Activated naive CD8-positive, alpha-beta T cell treated with anti-CD3 and anti-CD28 coated beads for 36 hours (primary cell): ENCODE results near the gene FKBP1A. TPM values are rescaled to one million over a fixed set of nuclear protein-coding genes. Genes with fewer than 3 reads are reported as not detected.
"Not testable (repeated sequence)": the region's sequence is repeated elsewhere in the genome, so short reads cannot be mapped to it uniquely, and the experiment has no call there.

Experiments
- DNase-seq: peaks from one replicate; pipeline ENCODE4 v3.0.0; 2021
- H3K27ac Mint-ChIP-seq: one replicate; pipeline ENCODE4 v1.8.0; 2022; ENCODE audit warnings: mild to moderate bottlenecking, moderate library complexity, mixed read lengths
- H3K27me3 Mint-ChIP-seq: one replicate; pipeline ENCODE4 v1.8.0; 2022; ENCODE audit warnings: mild to moderate bottlenecking, mixed read lengths
- H3K36me3 Mint-ChIP-seq: one replicate; pipeline ENCODE4 v1.8.0; 2021; ENCODE audit warnings: mild to moderate bottlenecking, mixed read lengths
- H3K4me1 Mint-ChIP-seq: one replicate; pipeline ENCODE4 v1.8.0; 2021; ENCODE audit warnings: mixed read lengths
- H3K4me3 Mint-ChIP-seq: one replicate; pipeline ENCODE4 v1.8.0; 2022; ENCODE audit warnings: mild to moderate bottlenecking, moderate library complexity, mixed read lengths
- H3K9me3 Mint-ChIP-seq: one replicate; pipeline ENCODE4 v1.8.0; 2022; ENCODE audit warnings: mixed read lengths
- total RNA-seq, 2 experiments: library from RNA; stranded (reverse); gene quantifications; one replicate each; pipeline ENCODE4 v1.2.3, GENCODE V29; 2021

FKBP1A gene
- total RNA-seq, 2 experiments from 2014 or later = 315 to 324 TPM

GRCh38 chr20:1424336-1424735, 31.5 kb upstream of the FKBP1A start:
- Mint-ChIP-seq H3K27ac (no peak overlapping the region), H3K9me3 (peaks cover 8% of the 10 kb centered on the region)

GRCh38 chr20:1423625-1424106, 30.8 kb upstream of the FKBP1A start:
- Mint-ChIP-seq H3K4me1 (peaks cover 10% of the 10 kb centered on the region), H3K4me3 (no peak overlapping the region), H3K36me3 (peaks cover 8% of the 10 kb centered on the region), H3K27ac (no peak overlapping the region), H3K9me3 (peaks cover 12% of the 10 kb centered on the region), H3K27me3 (no peaks in the 10 kb centered on the region)
- DNase-seq = no peak

More at GRCh38 chr20:1424336-1424735, 31.5 kb upstream of the FKBP1A start:
- H3K4me3 Mint-ChIP-seq = no peak overlapping the region
- H3K36me3 Mint-ChIP-seq = peaks cover 4% of the 10 kb centered on the region
- no peaks in the 10 kb centered on the region for H3K27me3 Mint-ChIP-seq
- no peak for DNase-seq
- peaks cover 10% of the 10 kb centered on the region for H3K4me1 Mint-ChIP-seq

- Mint-ChIP-seq H3K27ac (no peak overlapping the region), H3K36me3 (peaks cover 8% of the 10 kb centered on the region), H3K4me3 (no peak overlapping the region), H3K27me3 (no peaks in the 10 kb centered on the region), H3K4me1 (peaks cover 10% of the 10 kb centered on the region), H3K9me3 (peaks cover 12% of the 10 kb centered on the region)
- no peak for DNase-seq
Measured at GRCh38 chr20:1423206-1423605, 30.4 kb upstream of the FKBP1A start.

GRCh38 chr20:1422753-1423152, 29.9 kb upstream of the FKBP1A start:
- no peak overlapping the region for H3K4me3 Mint-ChIP-seq
- H3K4me1 Mint-ChIP-seq = peaks cover 10% of the 10 kb centered on the region
- no peak for DNase-seq
- no peak overlapping the region for H3K27ac Mint-ChIP-seq
- peaks cover 8% of the 10 kb centered on the region for H3K36me3 Mint-ChIP-seq
- H3K9me3 Mint-ChIP-seq = peaks cover 12% of the 10 kb centered on the region
- H3K27me3 Mint-ChIP-seq = no peaks in the 10 kb centered on the region

GRCh38 chr20:1420066-1420465, 27.2 kb upstream of the FKBP1A start:
- Mint-ChIP-seq H3K27me3 (no peaks in the 10 kb centered on the region), H3K4me1 (peaks cover 9% of the 10 kb centered on the region), H3K4me3 (no peak overlapping the region), H3K27ac (no peak overlapping the region), H3K9me3 (peaks cover 12% of the 10 kb centered on the region), H3K36me3 (peaks cover 8% of the 10 kb centered on the region)
- no peak for DNase-seq

- Mint-ChIP-seq H3K4me3 (no peak overlapping the region), H3K27ac (no peak overlapping the region), H3K9me3 (peaks cover 12% of the 10 kb centered on the region), H3K4me1 (peaks cover 9% of the 10 kb centered on the region), H3K36me3 (peaks cover 8% of the 10 kb centered on the region), H3K27me3 (no peaks in the 10 kb centered on the region)
- no peak for DNase-seq
Measured at GRCh38 chr20:1418350-1418749, 25.5 kb upstream of the FKBP1A start.

GRCh38 chr20:1417790-1418189, 24.9 kb upstream of the FKBP1A start:
- Mint-ChIP-seq H3K9me3 (peaks cover 12% of the 10 kb centered on the region), H3K4me3 (no peak overlapping the region), H3K27me3 (no peaks in the 10 kb centered on the region), H3K27ac (no peak overlapping the region), H3K4me1 (peaks cover 9% of the 10 kb centered on the region), H3K36me3 (peaks cover 8% of the 10 kb centered on the region)
- no peak for DNase-seq

- Mint-ChIP-seq H3K36me3 (peaks cover 8% of the 10 kb centered on the region), H3K27me3 (no peaks in the 10 kb centered on the region), H3K27ac (no peak overlapping the region), H3K4me1 (peaks cover 9% of the 10 kb centered on the region), H3K4me3 (no peak overlapping the region), H3K9me3 (peaks cover 12% of the 10 kb centered on the region)
- no peak for DNase-seq
Measured at GRCh38 chr20:1417273-1417672, 24.4 kb upstream of the FKBP1A start.

- peak; percentile 6 for DNase-seq
- Mint-ChIP-seq H3K27ac (no peak overlapping the region), H3K4me3 (no peak overlapping the region)
Measured at GRCh38 chr20:1415667-1416468, 23.0 kb upstream of the FKBP1A start.

GRCh38 chr20:1414982-1415381, 22.1 kb upstream of the FKBP1A start:
- Mint-ChIP-seq H3K27me3 (no peaks in the 10 kb centered on the region), H3K4me1 (peaks cover 9% of the 10 kb centered on the region), H3K27ac (no peak overlapping the region), H3K9me3 (peaks cover 4% of the 10 kb centered on the region), H3K36me3 (peaks cover 6% of the 10 kb centered on the region), H3K4me3 (no peak overlapping the region)
- DNase-seq = no peak

More at GRCh38 chr20:1415667-1416468, 23.0 kb upstream of the FKBP1A start:
- peaks cover 10% of the 10 kb centered on the region for H3K36me3 Mint-ChIP-seq
- no peaks in the 10 kb centered on the region for H3K27me3 Mint-ChIP-seq
- peaks cover 9% of the 10 kb centered on the region for H3K4me1 Mint-ChIP-seq
- H3K9me3 Mint-ChIP-seq = peaks cover 10% of the 10 kb centered on the region

GRCh38 chr20:1405801-1406200, 12.9 kb upstream of the FKBP1A start:
- Mint-ChIP-seq H3K27me3 (no peaks in the 10 kb centered on the region), H3K4me1 (peaks cover 6% of the 10 kb centered on the region), H3K36me3 (no peaks in the 10 kb centered on the region), H3K9me3 (peaks cover 4% of the 10 kb centered on the region), H3K4me3 (no peak overlapping the region), H3K27ac (no peak overlapping the region)
- no peak for DNase-seq

- H3K9me3 Mint-ChIP-seq = peaks cover 4% of the 10 kb centered on the region
- no peaks in the 10 kb centered on the region for H3K27me3 Mint-ChIP-seq
- no peaks in the 10 kb centered on the region for H3K36me3 Mint-ChIP-seq
- no peak overlapping the region for H3K4me3 Mint-ChIP-seq
- H3K27ac Mint-ChIP-seq = no peak overlapping the region
- no peak for DNase-seq
- peaks cover 6% of the 10 kb centered on the region for H3K4me1 Mint-ChIP-seq
Measured at GRCh38 chr20:1403624-1404023, 10.8 kb upstream of the FKBP1A start.

- no peak for DNase-seq
- Mint-ChIP-seq H3K9me3 (peaks cover 4% of the 10 kb centered on the region), H3K36me3 (no peaks in the 10 kb centered on the region), H3K4me3 (no peak overlapping the region), H3K27ac (no peak overlapping the region), H3K4me1 (peaks cover 7% of the 10 kb centered on the region), H3K27me3 (no peaks in the 10 kb centered on the region)
Measured at GRCh38 chr20:1402149-1402548, 9.3 kb upstream of the FKBP1A start.

GRCh38 chr20:1401451-1401907, 8.6 kb upstream of the FKBP1A start:
- Mint-ChIP-seq H3K27ac (no peak overlapping the region), H3K27me3 (no peaks in the 10 kb centered on the region), H3K4me1 (peaks cover 11% of the 10 kb centered on the region), H3K9me3 (peaks cover 7% of the 10 kb centered on the region), H3K36me3 (no peaks in the 10 kb centered on the region), H3K4me3 (no peak overlapping the region)
- no peak for DNase-seq

- not testable (repeated sequence) for H3K27ac Mint-ChIP-seq, H3K36me3 Mint-ChIP-seq
- peaks cover 12% of the 10 kb centered on the region for H3K4me1 Mint-ChIP-seq
Measured at GRCh38 chr20:1399678-1400366, 7.0 kb upstream of the FKBP1A start.

More at GRCh38 chr20:1399678-1400366, 7.0 kb upstream of the FKBP1A start:
- not testable (repeated sequence) for H3K9me3 Mint-ChIP-seq, H3K4me3 Mint-ChIP-seq, H3K27me3 Mint-ChIP-seq, DNase-seq
